ENCODE results near the gene PCBP3. TPM values are rescaled to one million over a fixed set of nuclear protein-coding genes. Genes with fewer than 3 reads are reported as not detected.

PCBP3 gene
- total RNA-seq, 1 experiment from 2014 or later: 3.7 TPM

GRCh38 chr21:45740491-45741357 is 97.2 kb downstream of the PCBP3 start:
- BruUV-seq (replicated peaks): no TSS peak
- POLR2A ChIA-PET: interaction anchor here (0.6 to 1.8 kb wide), 5 partner anchors 9 to 465 kb away, joined by 3 to 10 read pairs (median 3); no protein-coding TSS in a partner anchor

GRCh38 chr21:45741691-45742090 is 98.2 kb downstream of the PCBP3 start:
- peaks cover 6% of the 10 kb centered on the region for H3K4me1 Mint-ChIP-seq (ENCODE audit: insufficient read depth, unreplicated experiment)
- ChIA-PET POLR2A (interaction anchor here (1.3 to 1.8 kb wide), 2 partner anchors 18 to 43 kb away, joined by 4 to 5 read pairs; no protein-coding TSS in a partner anchor), CTCF (no interaction called here)
- no peak for DNase-seq (ENCODE audit: unreplicated experiment)
- intact Hi-C loops (cut with micrococcal nuclease): no loop called here
- no peak for TF ChIP-seq CTCF (IDR thresholded peaks at IDR 0.05; ENCODE audit: unreplicated experiment)
- no TSS peak for BruUV-seq (replicated peaks)
- no peaks in the 10 kb centered on the region for H3K36me3 Mint-ChIP-seq (ENCODE audit: insufficient read depth, unreplicated experiment)
- H3K4me3 Mint-ChIP-seq (ENCODE audit: unreplicated experiment): no peak overlapping the region
- H3K27ac Mint-ChIP-seq (ENCODE audit: low read depth, unreplicated experiment): peak overlapping the region; percentile 17
- no peaks in the 10 kb centered on the region for H3K27me3 Mint-ChIP-seq (ENCODE audit: insufficient read depth, unreplicated experiment)
- no peaks in the 10 kb centered on the region for H3K9me3 Mint-ChIP-seq (ENCODE audit: unreplicated experiment)

More at GRCh38 chr21:45740491-45741357, 97.2 kb downstream of the PCBP3 start:
- Mint-ChIP-seq H3K9me3 (ENCODE audit: unreplicated experiment) (no peaks in the 10 kb centered on the region), H3K36me3 (ENCODE audit: insufficient read depth, unreplicated experiment) (no peaks in the 10 kb centered on the region), H3K27ac (ENCODE audit: low read depth, unreplicated experiment) (no peak overlapping the region), H3K4me1 (ENCODE audit: insufficient read depth, unreplicated experiment) (peaks cover 6% of the 10 kb centered on the region), H3K4me3 (ENCODE audit: unreplicated experiment) (no peak overlapping the region), H3K27me3 (ENCODE audit: insufficient read depth, unreplicated experiment) (no peaks in the 10 kb centered on the region)
- DNase-seq (ENCODE audit: unreplicated experiment): no peak
- no peak for TF ChIP-seq CTCF (IDR thresholded peaks at IDR 0.05; ENCODE audit: unreplicated experiment)
- intact Hi-C loops (cut with micrococcal nuclease): no loop called here
- CTCF ChIA-PET: interaction anchor here (0.6 to 0.9 kb wide), 2 partner anchors 16 to 142 kb away, joined by 3 read pairs; no protein-coding TSS in a partner anchor

- ChIA-PET POLR2A (interaction anchor here (0.8 to 1.8 kb wide), 3 partner anchors 18 to 44 kb away, joined by 4 to 5 read pairs (median 4); no protein-coding TSS in a partner anchor), CTCF (no interaction called here)
- intact Hi-C loops (cut with micrococcal nuclease): no loop called here
- no TSS peak for BruUV-seq (replicated peaks)
- Mint-ChIP-seq H3K36me3 (ENCODE audit: insufficient read depth, unreplicated experiment) (no peaks in the 10 kb centered on the region), H3K4me3 (ENCODE audit: unreplicated experiment) (no peak overlapping the region), H3K4me1 (ENCODE audit: insufficient read depth, unreplicated experiment) (peaks cover 6% of the 10 kb centered on the region), H3K27me3 (ENCODE audit: insufficient read depth, unreplicated experiment) (no peaks in the 10 kb centered on the region), H3K9me3 (ENCODE audit: unreplicated experiment) (no peaks in the 10 kb centered on the region), H3K27ac (ENCODE audit: low read depth, unreplicated experiment) (peak overlapping the region; percentile 17)
- TF ChIP-seq CTCF (IDR thresholded peaks at IDR 0.05; ENCODE audit: unreplicated experiment): no peak
- DNase-seq (ENCODE audit: unreplicated experiment): peak; percentile 18
These were observed 98.7 kb downstream of the PCBP3 start for GRCh38 chr21:45742247-45742646.

- BruUV-seq (replicated peaks): no TSS peak
- ChIA-PET CTCF (no interaction called here), POLR2A (no interaction called here)
- H3K4me3 Mint-ChIP-seq (ENCODE audit: unreplicated experiment): no peak overlapping the region
- no peaks in the 10 kb centered on the region for H3K9me3 Mint-ChIP-seq (ENCODE audit: unreplicated experiment)
- TF ChIP-seq CTCF (IDR thresholded peaks at IDR 0.05; ENCODE audit: unreplicated experiment): no peak
- DNase-seq (ENCODE audit: unreplicated experiment): no peak
- intact Hi-C loops (cut with micrococcal nuclease): loop anchor here (5.0 kb wide), 1 partner anchor 103 kb away; the partner anchor contains the start of gene PCBP3
- no peaks in the 10 kb centered on the region for H3K36me3 Mint-ChIP-seq (ENCODE audit: insufficient read depth, unreplicated experiment)
- H3K4me1 Mint-ChIP-seq (ENCODE audit: insufficient read depth, unreplicated experiment): peaks cover 16% of the 10 kb centered on the region
- no peak overlapping the region for H3K27ac Mint-ChIP-seq (ENCODE audit: low read depth, unreplicated experiment)
- peaks cover 17% of the 10 kb centered on the region for H3K27me3 Mint-ChIP-seq (ENCODE audit: insufficient read depth, unreplicated experiment)
These were observed 101.7 kb downstream of the PCBP3 start for GRCh38 chr21:45745256-45745655.
